ENCODE results near the gene GIPC1. TPM values are rescaled to one million over a fixed set of nuclear protein-coding genes. Genes with fewer than 3 reads are reported as not detected.

Gene GIPC1
- total and polyA plus RNA-seq, 8 donors = 43.7 to 154 (median 64.9) TPM

DNA sequence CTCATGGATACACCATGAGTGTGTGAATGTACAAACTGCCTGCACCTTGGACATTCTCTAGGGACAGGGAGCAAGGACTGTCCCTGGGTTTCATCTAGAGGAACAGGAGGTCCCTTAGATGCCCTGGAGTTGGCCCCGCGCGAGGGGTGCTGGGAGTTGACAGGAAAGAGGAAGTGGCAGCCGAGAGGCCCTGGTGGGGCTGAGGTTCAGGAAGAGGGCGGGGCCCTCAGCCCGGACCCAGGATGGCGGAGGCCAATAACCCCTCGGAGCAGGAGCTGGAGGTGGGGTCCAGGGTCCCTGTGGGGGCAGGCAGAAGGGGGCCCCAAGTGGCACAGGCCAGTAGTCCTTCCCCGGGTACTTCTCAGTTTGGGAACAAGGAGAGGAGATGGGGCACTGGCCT is 55.9 kb downstream of the GIPC1 start:
- ATAC-seq (peak; percentile 74), DNase-seq (peak in 3 of 4 donors; percentile 39 to 98 (median 90))
- Histone ChIP-seq H3K27me3 (no peaks in the 10 kb centered on the region), H3K27ac (peak overlapping the region in 1 of 2 donors; percentile 80), H3K4me3 (peak overlapping the region in 1 of 2 donors; percentile 55), H3K36me3 (peaks cover 10 to 47% of the 10 kb centered on the region in 2 donors), H3K9me3 (no peaks in the 10 kb centered on the region), H3K4me1 (peaks cover 17 to 61% of the 10 kb centered on the region in 2 donors)
- TF ChIP-seq, protein P1, sequence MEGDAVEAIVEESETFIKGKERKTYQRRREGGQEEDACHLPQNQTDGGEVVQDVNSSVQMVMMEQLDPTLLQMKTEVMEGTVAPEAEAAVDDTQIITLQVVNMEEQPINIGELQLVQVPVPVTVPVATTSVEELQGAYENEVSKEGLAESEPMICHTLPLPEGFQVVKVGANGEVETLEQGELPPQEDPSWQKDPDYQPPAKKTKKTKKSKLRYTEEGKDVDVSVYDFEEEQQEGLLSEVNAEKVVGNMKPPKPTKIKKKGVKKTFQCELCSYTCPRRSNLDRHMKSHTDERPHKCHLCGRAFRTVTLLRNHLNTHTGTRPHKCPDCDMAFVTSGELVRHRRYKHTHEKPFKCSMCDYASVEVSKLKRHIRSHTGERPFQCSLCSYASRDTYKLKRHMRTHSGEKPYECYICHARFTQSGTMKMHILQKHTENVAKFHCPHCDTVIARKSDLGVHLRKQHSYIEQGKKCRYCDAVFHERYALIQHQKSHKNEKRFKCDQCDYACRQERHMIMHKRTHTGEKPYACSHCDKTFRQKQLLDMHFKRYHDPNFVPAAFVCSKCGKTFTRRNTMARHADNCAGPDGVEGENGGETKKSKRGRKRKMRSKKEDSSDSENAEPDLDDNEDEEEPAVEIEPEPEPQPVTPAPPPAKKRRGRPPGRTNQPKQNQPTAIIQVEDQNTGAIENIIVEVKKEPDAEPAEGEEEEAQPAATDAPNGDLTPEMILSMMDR (IDR thresholded peaks at IDR 0.05) = no peak
- intact Hi-C loops (cut with DNase I) = no loop called here

DNA sequence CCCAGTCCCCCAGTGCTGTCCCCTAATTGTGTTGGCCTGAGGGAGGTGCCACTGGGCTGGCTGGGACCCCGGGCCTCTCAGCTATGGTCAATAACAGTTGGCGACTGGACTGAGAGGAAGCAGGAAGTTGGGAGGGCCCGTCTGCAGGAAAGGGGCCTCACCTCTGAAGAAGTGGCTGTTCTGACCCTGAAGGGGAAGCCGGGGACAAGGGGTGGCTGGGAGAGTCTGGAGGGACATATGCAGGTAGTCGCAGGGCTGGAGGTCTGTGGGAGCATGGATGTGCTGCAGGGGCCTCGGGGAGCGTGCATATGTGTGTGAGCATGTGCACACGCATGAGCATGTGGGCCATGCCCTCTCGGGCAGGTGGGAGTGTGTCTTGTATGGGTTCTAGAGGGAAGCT is 56.9 kb downstream of the GIPC1 start:
- Histone ChIP-seq H3K4me1 (peaks cover 25 to 71% of the 10 kb centered on the region in 2 donors), H3K4me3 (no peak overlapping the region), H3K9me3 (no peaks in the 10 kb centered on the region), H3K27me3 (no peaks in the 10 kb centered on the region), H3K36me3 (peaks cover 7 to 37% of the 10 kb centered on the region in 2 donors), H3K27ac (peak overlapping the region in 1 of 2 donors; percentile 80)
- intact Hi-C loops (cut with DNase I) = no loop called here
- TF ChIP-seq, protein P1 (IDR thresholded peaks at IDR 0.05) = no peak
- peak in 1 of 4 donors; percentile 67 for DNase-seq
- no peak for ATAC-seq

DNA sequence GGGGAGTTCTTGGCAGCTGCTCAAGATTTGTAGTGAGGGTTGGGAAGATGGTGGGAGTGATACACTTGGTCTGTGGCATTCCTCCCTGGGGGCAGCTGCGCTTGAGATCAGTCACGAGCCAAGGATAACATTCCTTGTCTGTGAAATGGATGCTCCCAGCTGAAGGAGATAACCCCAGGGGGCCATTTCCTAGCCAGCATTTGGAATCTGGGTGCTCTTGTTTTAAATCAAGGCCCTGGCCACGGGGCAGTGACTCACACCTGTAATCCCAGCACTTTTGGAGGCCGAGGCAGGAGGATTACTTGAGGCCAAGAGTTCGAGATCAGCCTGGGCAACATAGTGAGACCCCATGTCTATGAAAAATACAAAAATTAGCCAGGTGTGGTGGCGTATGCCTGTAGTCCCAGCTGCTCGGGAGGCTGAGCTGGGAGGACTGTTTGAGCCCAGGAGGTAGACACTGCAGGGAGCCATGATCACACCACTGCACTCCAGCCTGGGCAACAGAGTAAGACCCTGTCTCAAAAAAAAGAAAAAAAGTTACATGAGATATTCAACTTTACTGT is 58.3 kb downstream of the GIPC1 start:
- no peaks in the 10 kb centered on the region for H3K9me3 ChIP-seq
- intact Hi-C loops (cut with DNase I) = no loop called here
- H3K27ac ChIP-seq = peak overlapping the region in 1 of 2 donors; percentile 80
- TF ChIP-seq, protein P1 (IDR thresholded peaks at IDR 0.05) = no peak
- H3K4me3 ChIP-seq = no peak overlapping the region
- no peak for ATAC-seq
- peaks cover 25 to 80% of the 10 kb centered on the region in 2 donors for H3K4me1 ChIP-seq
- H3K27me3 ChIP-seq = no peaks in the 10 kb centered on the region
- DNase-seq = no peak
- peaks cover 0 to 24% of the 10 kb centered on the region in 2 donors for H3K36me3 ChIP-seq

DNA sequence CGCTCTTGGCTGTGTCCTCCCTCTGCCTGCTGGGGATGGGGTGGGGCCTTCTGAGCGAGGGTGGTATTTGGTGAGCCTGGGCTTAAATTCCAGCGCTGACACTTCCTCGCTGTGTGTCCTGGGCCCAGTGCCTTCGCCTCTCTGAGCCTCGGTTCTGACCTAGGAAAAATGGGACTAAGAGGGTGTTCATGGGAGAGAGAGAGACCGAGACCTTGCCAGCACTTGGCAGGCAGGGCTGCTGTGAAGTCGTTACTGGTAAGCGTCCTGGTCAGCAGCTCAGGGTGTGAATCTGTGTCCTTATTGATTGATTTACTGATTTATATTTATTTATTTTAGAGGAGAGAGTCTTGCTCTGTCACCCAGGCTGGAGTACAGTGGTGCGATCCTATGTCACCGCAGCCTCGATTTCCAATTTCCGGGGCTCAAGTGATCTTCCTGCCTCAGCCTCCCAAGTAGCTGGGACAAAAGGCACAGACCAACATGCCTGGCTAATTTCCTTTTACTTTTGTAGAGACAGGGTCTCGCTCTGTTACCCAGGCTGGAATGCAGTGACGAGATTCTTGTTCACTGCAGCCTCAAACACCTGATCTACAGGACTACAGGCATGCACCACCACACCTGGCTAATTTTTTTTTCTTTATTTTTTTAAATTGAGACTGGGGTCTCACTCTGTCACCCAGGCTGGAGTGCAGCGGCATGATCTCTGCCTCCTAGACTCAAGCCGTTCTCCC is 60.4 kb downstream of the GIPC1 start:
- Histone ChIP-seq H3K4me3 (peak overlapping the region in 1 of 2 donors; percentile 93), H3K4me1 (peaks cover 25 to 85% of the 10 kb centered on the region in 2 donors), H3K9me3 (no peaks in the 10 kb centered on the region), H3K36me3 (peaks cover 0 to 6% of the 10 kb centered on the region in 2 donors), H3K27me3 (no peaks in the 10 kb centered on the region), H3K27ac (peak overlapping the region; percentile 79 to 85)
- intact Hi-C loops (cut with DNase I) = no loop called here
- ATAC-seq (no peak), DNase-seq (no peak)
- TF ChIP-seq, protein P1 (IDR thresholded peaks at IDR 0.05) = no peak

All from left lung (tissue), 10 donors.